ENCODE results near the gene SLC12A3.

DNA sequence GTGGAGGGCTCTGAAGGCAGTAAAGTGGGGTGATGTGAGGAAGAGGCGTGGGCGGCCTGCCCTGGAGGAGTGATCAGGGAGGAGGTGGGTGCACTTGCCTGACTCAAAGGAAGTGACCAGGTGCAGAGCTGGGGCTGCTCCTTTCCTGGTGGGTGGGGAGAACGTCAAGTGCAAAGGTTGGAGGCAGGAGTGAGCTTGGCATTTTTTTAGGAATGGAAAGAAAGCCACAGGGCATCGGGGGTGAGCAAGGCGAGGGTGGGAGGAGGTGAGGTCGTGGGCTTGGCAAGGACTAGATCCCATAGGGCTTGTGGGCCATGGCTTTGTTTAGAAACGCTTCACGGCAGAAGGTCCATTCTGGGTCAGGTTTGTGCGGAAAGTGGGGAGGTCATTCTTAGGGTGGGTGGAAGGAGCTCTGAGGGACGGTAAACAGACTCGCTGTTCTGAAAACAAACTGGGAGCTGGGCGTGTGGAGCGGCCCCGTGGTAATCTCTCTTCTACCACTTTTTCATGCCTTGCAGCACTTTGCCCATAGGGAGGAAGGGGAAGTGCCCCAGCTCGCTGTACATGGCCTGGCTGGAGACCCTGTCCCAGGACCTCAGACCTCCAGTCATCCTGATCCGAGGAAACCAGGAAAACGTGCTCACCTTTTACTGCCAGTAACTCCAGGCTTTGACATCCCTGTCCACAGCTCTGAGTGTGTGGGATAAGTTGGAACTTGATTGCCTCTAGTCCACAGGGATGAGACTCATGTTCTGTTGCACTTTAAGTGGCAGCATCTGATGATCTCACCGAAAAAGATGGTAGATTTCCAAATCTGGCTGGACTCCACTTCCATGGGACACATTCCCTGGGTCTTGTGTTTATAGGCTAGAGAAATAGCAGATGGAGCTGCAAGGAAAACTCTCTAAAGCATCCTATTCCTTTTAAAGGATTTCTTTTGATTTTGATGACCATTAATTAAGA is 48.0 kb downstream of the SLC12A3 start:
- TF ChIP-seq, protein P1, sequence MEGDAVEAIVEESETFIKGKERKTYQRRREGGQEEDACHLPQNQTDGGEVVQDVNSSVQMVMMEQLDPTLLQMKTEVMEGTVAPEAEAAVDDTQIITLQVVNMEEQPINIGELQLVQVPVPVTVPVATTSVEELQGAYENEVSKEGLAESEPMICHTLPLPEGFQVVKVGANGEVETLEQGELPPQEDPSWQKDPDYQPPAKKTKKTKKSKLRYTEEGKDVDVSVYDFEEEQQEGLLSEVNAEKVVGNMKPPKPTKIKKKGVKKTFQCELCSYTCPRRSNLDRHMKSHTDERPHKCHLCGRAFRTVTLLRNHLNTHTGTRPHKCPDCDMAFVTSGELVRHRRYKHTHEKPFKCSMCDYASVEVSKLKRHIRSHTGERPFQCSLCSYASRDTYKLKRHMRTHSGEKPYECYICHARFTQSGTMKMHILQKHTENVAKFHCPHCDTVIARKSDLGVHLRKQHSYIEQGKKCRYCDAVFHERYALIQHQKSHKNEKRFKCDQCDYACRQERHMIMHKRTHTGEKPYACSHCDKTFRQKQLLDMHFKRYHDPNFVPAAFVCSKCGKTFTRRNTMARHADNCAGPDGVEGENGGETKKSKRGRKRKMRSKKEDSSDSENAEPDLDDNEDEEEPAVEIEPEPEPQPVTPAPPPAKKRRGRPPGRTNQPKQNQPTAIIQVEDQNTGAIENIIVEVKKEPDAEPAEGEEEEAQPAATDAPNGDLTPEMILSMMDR (IDR thresholded peaks at IDR 0.05) = no peak
- no peak for TF ChIP-seq POLR2A (IDR thresholded peaks at IDR 0.05)
